HFF-Myc (cell line): Measurements from ENCODE around the gene S100A4.
"Not testable (repeated sequence)": the region's sequence is repeated elsewhere in the genome, so short reads cannot be mapped to it uniquely, and the experiment has no call there.

ENCODE experiments used
- DNase-seq: peaks from one replicate; pipeline ENCODE4 v3.0.0-alpha.2; 2011; ENCODE audit warnings: low read depth; ENCODE audit errors: extremely low read depth
- H3K4me3 ChIP-seq: replicated peaks from 2 replicates; pipeline ENCODE4 v1.5.1; 2011; ENCODE audit warnings: low read depth, mild to moderate bottlenecking, control low read depth, low read length
- CTCF ChIP-seq: IDR thresholded peaks from 2 replicates; pipeline ENCODE4 v1.5.1; 2012; ENCODE audit warnings: mild to moderate bottlenecking, low read depth, low read length, control low read depth; ENCODE audit errors: missing control alignments

The S100A4 gene

DNA sequence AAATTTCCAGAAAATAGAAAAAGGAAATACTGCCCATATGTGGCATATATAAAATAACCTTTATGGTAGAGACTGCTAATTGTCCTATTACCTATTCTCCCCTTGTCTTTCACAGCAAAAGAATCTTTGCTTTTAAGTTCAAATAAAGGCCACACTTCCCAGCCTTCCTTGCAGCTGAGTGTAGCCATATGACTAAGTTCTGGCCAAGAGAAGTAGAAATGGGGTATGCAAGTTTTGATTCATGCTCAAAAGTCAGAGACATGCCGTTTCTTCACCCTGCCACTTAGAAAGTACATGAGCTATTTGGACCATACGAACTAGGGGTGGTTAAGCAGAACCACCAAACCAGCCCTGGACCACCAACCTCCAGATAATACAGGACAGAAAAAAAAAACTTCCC is 38.4 kb upstream of the S100A4 start:
- no peak overlapping the region for H3K4me3 ChIP-seq
- DNase-seq, result no peak
- no peak for TF ChIP-seq CTCF

DNA sequence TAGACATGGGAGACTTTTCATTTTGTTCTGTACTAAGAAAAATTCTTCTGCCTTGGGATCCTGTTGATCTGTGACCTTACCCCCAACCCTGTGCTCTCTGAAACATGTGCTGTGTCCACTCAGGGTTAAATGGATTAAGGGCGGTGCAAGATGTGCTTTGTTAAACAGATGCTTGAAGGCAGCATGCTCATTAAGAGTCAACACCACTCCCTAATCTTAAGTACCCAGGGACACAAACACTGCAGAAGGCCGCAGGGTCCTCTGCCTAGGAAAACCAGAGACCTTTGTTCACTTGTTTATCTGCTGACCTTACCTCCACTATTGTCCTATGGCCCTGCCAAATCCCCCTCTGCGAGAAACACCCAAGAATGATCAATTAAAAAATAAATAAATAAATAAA is 37.9 kb upstream of the S100A4 start:
- not testable (repeated sequence) for DNase-seq, H3K4me3 ChIP-seq

GRCh38 chr1:153582836-153583235 is 37.2 kb upstream of the S100A4 start:
- not testable (repeated sequence) for H3K4me3 ChIP-seq, DNase-seq

GRCh38 chr1:153578936-153579335 is 33.3 kb upstream of the S100A4 start:
- DNase-seq, result no peak
- no peak for TF ChIP-seq CTCF
- H3K4me3 ChIP-seq, result no peak overlapping the region

- no peak overlapping the region for H3K4me3 ChIP-seq
- no peak for TF ChIP-seq CTCF
- DNase-seq, result no peak
These were observed 32.9 kb upstream of the S100A4 start for GRCh38 chr1:153578490-153578889.

DNA sequence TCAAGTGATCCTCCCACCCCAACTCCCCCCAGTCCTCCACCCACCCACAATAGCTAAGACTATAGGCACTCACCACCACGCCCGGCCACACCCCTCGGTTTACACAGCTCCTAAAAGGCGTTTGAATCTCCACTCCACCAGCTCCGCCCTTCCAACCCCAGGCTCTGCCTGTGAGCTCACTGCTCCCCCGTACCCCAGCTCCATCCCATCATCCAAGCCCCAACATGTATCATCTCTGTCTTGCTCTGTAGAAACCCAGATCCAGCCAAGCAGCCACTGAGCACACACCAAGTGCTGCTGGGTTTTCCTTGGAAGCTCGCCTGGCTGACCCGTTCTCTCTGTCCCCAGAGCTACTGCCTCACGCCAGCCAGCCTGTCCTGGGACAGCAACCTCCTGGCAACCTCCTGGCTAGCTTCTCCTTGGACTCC is 32.0 kb upstream of the S100A4 start:
- no peak for TF ChIP-seq CTCF
- no peak overlapping the region for H3K4me3 ChIP-seq
- DNase-seq, result no peak

GRCh38 chr1:153577138-153577537 is 31.5 kb upstream of the S100A4 start:
- DNase-seq, result no peak
- no peak overlapping the region for H3K4me3 ChIP-seq
- no peak for TF ChIP-seq CTCF

GRCh38 chr1:153575497-153575896 is 29.9 kb upstream of the S100A4 start:
- DNase-seq, H3K4me3 ChIP-seq: not testable (repeated sequence)

DNA sequence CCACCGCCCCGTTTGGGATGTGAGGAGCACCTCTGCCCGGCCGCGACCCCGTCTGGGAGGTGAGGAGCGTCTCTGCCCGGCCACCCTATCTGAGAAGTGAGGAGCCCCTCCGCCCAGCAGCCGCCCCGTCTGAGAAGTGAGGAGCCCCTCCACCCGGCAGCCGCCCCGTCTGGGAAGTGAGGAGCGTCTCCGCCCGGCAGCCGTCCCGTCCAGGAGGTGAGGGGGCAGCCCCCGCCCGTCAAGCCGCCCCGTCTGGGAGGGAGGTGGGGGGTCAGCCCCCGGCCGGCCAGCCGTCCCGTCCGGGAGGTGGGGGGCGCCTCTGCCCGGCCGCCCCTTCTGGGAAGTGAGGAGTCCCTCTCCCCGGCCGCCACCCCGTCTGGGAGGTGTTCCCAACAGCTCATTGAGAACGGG is 29.5 kb upstream of the S100A4 start:
- not testable (repeated sequence) for H3K4me3 ChIP-seq, DNase-seq
